Fibroblast of gingiva (primary cell): Measurements from ENCODE around the gene STARD3NL.

Experiments
- DNase-seq: peaks from one replicate; pipeline ENCODE4 v3.0.0-alpha.2; 2011; ENCODE audit warnings: low read depth

The STARD3NL gene

GRCh38 chr7:38185395-38186307, 7.6 kb downstream of the STARD3NL start:
- DNase-seq, result no peak

DNA sequence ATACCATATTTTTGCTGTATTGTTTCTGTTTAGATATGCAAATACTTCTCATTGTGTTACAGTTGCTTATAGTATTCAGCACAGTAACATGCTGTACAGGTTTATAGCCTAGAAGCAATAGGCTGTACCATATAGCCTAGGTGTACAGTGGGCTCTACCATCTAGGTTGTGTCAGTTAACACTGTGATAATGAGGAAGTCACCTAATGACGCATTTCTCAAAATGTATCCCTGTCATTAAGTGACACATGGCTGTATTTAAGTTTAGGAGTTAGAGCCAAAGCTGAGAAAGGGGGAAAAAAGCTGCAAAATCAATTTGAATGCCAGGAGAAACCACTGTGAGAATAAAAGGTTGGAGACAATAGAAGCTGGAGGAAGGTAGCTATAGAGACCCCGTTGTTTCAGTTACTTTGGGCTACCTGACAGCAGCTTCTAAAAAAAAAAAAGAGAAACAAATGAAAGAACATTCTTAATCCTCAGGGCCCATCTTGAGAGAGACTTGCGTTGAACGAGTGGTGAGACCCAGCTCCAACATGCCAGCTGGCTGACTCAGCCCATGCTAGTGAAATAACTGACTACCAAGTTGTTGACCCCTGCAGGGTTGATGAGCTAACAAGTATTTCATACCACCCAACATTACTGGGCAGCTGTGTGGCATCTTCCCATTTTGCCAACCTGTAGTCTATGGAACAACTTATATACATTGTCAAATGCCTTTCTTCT, 8.7 kb downstream of the STARD3NL start:
- DNase-seq, result peak; percentile 60

- no peak for DNase-seq
These were observed 9.9 kb downstream of the STARD3NL start for GRCh38 chr7:38187794-38188440.

DNA sequence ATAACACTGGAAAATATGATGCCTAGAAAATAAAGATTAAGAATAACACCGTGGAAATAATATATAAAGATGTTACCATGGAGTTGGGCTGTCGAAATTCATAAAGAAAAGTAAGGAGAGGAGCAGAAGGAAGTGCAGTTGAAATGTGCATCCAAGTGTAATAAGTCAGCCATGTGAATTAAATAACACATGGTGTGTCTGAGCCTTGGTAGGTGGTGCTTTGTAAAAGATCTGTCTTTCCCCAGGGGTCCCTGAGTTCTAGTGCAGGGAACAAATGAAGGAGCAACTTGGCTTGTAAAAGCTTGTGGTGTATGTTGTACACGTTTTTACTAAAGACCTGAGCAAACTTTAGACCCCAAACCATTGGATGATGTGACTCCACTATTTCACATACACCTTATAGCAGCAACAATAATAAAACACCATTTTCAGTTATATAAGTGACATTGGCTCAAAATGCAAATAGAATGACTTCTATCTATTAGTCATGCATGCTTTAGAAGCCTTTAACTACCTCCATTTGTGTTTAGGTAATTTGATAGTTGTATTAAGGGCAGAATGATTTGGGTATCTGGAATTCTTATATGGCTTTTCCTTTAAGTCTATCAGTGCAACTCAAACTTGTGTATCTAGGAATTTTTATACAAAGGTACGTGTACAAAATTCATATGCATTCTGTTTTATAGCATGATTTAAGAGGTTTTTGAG, 11.3 kb downstream of the STARD3NL start:
- no peak for DNase-seq

- no peak for DNase-seq
These were observed 12.0 kb downstream of the STARD3NL start for GRCh38 chr7:38190011-38190410.

DNA sequence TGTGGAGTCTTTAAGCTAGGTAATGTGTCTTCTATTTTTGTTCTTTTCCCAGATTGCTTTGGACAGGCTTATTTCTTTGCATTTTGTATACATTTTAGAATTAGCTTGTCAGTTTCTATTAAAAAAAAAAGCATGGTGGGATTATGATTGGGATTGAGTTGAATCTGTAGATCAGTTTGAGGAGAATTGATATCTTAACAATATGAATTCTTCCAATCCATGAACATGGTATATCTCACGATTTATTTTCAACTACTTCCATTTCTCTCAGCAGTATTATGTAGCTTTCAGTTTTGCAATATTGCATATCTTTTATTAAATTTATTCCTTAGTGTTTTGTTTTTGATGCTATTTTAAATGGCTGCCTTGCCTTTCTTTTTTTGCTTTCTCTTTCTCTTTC, 13.7 kb downstream of the STARD3NL start:
- DNase-seq, result no peak

- no peak for DNase-seq
These were observed 14.3 kb downstream of the STARD3NL start for GRCh38 chr7:38192327-38192726.

GRCh38 chr7:38195804-38196595, 18.0 kb downstream of the STARD3NL start:
- peak; percentile 40 for DNase-seq

DNA sequence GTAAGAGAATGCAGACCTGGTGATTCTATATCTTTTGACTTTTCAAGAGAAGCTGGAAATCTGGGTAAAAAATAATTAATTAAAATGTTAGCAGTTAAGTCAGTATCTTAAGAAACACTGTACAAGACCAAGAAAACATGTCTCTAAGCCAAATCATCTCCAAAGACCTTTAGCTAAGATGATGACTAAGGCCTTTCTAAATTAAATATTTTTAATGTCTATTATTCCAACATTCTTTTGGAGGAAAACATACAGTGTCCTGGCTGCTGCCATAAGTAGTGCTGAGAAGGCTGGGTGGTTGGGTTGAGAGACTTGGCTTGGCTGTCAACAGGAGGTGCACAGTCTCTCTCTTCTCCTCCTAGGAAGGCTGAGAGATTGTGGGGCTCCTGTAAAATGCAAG, 20.3 kb downstream of the STARD3NL start:
- no peak for DNase-seq

- DNase-seq, result no peak
These were observed 21.1 kb downstream of the STARD3NL start for GRCh38 chr7:38199154-38199553.

DNA sequence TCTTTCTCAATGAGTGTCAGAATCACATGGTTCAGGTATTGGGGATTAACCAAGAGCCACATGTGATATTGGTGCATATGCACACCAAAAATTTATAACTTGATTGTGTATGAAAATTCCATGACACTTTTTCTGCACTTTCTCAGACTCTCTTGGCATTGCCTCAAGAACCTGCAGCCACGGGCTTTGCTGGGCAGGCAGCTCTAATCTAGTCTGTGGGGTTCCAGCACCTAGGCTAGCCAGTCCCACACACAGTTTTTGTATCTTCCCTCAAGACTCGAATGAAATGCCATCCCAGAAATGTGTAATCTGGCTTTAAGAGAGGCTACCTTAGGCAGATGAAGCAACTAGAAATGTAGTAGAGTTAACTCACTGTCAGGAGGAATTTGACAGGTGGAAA, 21.7 kb downstream of the STARD3NL start:
- no peak for DNase-seq

DNA sequence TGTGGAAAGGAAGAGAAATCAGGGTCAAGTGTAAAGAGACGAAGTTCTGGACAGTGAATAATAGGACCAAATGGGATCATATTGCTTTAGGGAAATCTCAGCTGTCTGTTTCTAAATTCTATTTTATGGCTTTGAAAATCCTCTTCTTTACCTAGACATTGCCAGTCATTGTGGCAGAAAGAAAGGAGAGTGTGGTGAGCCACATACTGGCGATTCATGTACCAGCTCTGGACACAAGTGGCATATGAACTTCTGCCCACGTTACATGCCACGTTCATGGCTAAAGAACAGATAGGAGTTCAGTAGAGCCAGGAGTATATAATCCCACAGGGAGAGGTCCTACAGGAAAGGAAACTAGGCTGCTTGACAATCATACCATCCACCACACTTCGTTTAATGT, 28.0 kb downstream of the STARD3NL start:
- no peak for DNase-seq

DNA sequence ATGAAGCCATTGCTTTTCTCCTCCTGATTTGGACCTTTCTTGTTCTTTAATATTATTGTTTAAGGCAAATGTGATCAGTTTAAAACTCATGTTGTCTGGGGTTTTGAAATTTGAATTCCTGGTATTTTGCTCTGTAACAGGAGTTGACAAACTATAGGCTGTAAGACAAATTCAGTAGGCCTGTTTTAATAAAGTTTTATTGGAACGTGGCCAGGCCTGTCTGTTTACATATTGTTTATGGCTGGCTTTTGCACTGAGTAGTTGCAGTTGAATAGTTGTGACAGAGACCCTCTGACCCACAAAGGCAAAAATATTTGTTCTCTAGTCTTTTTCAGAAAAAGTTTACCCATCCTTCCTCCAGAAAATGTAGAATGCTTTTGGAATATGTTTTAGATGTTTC, 29.8 kb downstream of the STARD3NL start:
- no peak for DNase-seq

- DNase-seq, result no peak
These were observed 33.4 kb downstream of the STARD3NL start for GRCh38 chr7:38211486-38211885.

- no peak for DNase-seq
These were observed 33.9 kb downstream of the STARD3NL start for GRCh38 chr7:38211940-38212339.

- DNase-seq, result no peak
These were observed 37.1 kb downstream of the STARD3NL start for GRCh38 chr7:38215115-38215514.

DNA sequence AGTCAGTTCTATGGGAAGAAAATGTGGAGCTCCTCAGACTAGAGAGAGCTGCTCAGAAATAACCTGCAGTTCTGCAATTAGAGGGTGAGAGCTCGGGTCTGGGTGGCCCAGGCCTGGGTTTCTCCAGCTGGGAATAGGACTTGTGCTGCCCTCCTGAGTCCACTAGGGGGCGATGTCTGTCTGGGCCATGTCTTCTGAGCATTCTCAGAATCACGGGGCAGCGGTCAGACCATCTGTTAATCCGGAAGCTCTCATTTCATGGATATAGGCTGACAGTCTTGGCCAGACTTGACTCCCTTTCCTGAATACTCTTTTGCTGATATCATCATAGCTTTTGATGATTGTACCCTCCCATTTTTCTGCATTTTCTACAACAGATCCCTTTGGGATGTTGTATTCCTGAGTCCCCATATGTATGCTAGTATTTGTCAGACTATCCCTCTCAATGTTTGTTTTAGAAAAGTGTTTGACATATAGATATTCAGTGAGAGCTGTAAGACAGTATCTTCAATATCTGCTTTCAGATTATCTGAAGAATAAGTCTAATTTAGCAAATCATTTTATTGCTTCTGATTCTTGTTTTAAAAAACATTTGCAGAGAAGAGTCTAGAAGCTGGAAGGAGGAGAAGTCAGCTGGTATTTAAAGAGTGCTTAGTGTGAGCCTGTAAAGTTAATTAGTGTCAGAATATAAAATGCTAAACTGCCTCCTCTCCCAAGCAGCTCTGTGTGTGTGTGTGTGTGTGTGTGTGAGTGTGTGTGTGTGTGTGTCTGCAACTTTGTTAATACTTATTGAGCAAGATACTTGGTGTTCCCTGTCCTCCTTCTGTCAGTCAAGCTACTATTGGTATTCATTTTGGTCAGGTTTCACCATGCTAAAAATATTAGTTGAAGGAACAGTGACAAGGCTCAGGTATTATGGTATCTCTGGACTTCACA, 38.0 kb downstream of the STARD3NL start:
- DNase-seq, result peak; percentile 84

GRCh38 chr7:38217672-38218071, 39.6 kb downstream of the STARD3NL start:
- no peak for DNase-seq

- no peak for DNase-seq
These were observed 42.4 kb downstream of the STARD3NL start for GRCh38 chr7:38220452-38220851.

GRCh38 chr7:38222481-38223096, 44.5 kb downstream of the STARD3NL start:
- DNase-seq, result peak; percentile 41
